Suprapubic skin (tissue), 4 donors: Measurements from ENCODE around the gene TANC1. TPM values are rescaled to one million over a fixed set of nuclear protein-coding genes. Genes with fewer than 3 reads are reported as not detected.
A peak's percentile ranks its signal among the peaks of the same experiment; 100 is the strongest.

Source experiments
- DNase-seq, 2 donors: peaks; one replicate each; pipeline ENCODE4 v3.0.0-alpha.2; 2019; ENCODE audit warnings: low spot score in 2 of 2
- H3K27ac ChIP-seq: fragments of 200-600 bp; sonication (generic); one replicate; pipeline ENCODE4 v1.5.1; 2019
- H3K27me3 ChIP-seq: fragments of 200-600 bp; sonication (generic); one replicate; pipeline ENCODE4 v1.5.1; 2019
- H3K36me3 ChIP-seq: fragments of 200-600 bp; sonication (generic); one replicate; pipeline ENCODE4 v1.5.1; 2019
- H3K4me1 ChIP-seq: fragments of 200-600 bp; sonication (generic); one replicate; pipeline ENCODE4 v1.5.1; 2019
- H3K4me3 ChIP-seq: fragments of 200-600 bp; sonication (generic); one replicate; pipeline ENCODE4 v1.5.1; 2019; ENCODE audit warnings: mild to moderate bottlenecking
- H3K9me3 ChIP-seq: fragments of 200-600 bp; sonication (generic); one replicate; pipeline ENCODE4 v1.5.1; 2019
- EP300 ChIP-seq: sonication (generic); formaldehyde crosslinking; IDR thresholded peaks from one replicate; pipeline ENCODE4 v1.6.1; 2017; ENCODE audit warnings: antibody characterized with exemption
- POLR2A ChIP-seq, 2 donors: fragments of 450-650 bp; IDR thresholded peaks; one replicate each; pipeline ENCODE4 v1.6.1; 2017; ENCODE audit warnings: antibody characterized with exemption in 2 of 2, mild to moderate bottlenecking in 2 of 2, moderate library complexity in 2 of 2
- POLR2AphosphoS5 ChIP-seq, 3 donors: sonication (generic); formaldehyde crosslinking; IDR thresholded peaks; one replicate each; pipeline ENCODE4 v1.6.1; 2017; ENCODE audit warnings: antibody characterized with exemption in 3 of 3
- whole genome bisulfite sequencing: methylation state at CpG from one replicate; pipeline ENCODE4 v1.1.5; 2018; 5-methylcytosine and 5-hydroxymethylcytosine counted together
- total RNA-seq, 4 donors: library from RNA; depleted of rRNA; stranded (reverse); fragments of >200 nt; gene quantifications; one replicate each; pipeline ENCODE4 v1.1.0, GENCODE V29; 2016
- TF ChIP-seq, protein P1 (sequence below), 2 donors: fragments of 200-600 bp in 1 of 2; fragments of 450-650 bp in 1 of 2; sonication (generic) in 1 of 2; IDR thresholded peaks; one replicate each; pipeline ENCODE4 v1.5.1; 2016 to 2019; ENCODE audit warnings: antibody characterized with exemption in 2 of 2, mild to moderate bottlenecking in 1 of 2, moderate library complexity in 1 of 2

The TANC1 gene
- total RNA-seq, 4 donors from 2014 or later = 57.6 to 260 (median 88.3) TPM

- H3K27me3 ChIP-seq = no peaks in the 10 kb centered on the region
- no peaks in the 10 kb centered on the region for H3K9me3 ChIP-seq
- no peak overlapping the region for H3K4me3 ChIP-seq
- TF ChIP-seq, protein P1, sequence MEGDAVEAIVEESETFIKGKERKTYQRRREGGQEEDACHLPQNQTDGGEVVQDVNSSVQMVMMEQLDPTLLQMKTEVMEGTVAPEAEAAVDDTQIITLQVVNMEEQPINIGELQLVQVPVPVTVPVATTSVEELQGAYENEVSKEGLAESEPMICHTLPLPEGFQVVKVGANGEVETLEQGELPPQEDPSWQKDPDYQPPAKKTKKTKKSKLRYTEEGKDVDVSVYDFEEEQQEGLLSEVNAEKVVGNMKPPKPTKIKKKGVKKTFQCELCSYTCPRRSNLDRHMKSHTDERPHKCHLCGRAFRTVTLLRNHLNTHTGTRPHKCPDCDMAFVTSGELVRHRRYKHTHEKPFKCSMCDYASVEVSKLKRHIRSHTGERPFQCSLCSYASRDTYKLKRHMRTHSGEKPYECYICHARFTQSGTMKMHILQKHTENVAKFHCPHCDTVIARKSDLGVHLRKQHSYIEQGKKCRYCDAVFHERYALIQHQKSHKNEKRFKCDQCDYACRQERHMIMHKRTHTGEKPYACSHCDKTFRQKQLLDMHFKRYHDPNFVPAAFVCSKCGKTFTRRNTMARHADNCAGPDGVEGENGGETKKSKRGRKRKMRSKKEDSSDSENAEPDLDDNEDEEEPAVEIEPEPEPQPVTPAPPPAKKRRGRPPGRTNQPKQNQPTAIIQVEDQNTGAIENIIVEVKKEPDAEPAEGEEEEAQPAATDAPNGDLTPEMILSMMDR (IDR thresholded peaks at IDR 0.05) = no peak
- TF ChIP-seq EP300 = no peak
- no peak for TF ChIP-seq POLR2A (IDR thresholded peaks at IDR 0.05)
- TF ChIP-seq POLR2AphosphoS5 (IDR thresholded peaks at IDR 0.05) = no peak
- no peaks in the 10 kb centered on the region for H3K4me1 ChIP-seq
- H3K36me3 ChIP-seq = peaks cover 87% of the 10 kb centered on the region
- no peak for DNase-seq
- no peak overlapping the region for H3K27ac ChIP-seq
- WGBS = 87% methylated on average over 6 of the region's 6 CpGs
Measured at GRCh38 chr2:159234868-159235267, 266.4 kb downstream of the TANC1 start.

GRCh38 chr2:159243529-159243928 is 275.1 kb downstream of the TANC1 start:
- peaks cover 6% of the 10 kb centered on the region for H3K9me3 ChIP-seq
- no peaks in the 10 kb centered on the region for H3K27me3 ChIP-seq
- H3K4me1 ChIP-seq = no peaks in the 10 kb centered on the region
- no peak overlapping the region for H3K4me3 ChIP-seq
- TF ChIP-seq POLR2A (IDR thresholded peaks at IDR 0.05) = no peak
- TF ChIP-seq EP300 = no peak
- TF ChIP-seq POLR2AphosphoS5 (IDR thresholded peaks at IDR 0.05) = no peak
- TF ChIP-seq, protein P1 (IDR thresholded peaks at IDR 0.05) = no peak
- no peak overlapping the region for H3K27ac ChIP-seq
- no peak for DNase-seq
- H3K36me3 ChIP-seq = peaks cover 56% of the 10 kb centered on the region

GRCh38 chr2:159246325-159246988 is 278.0 kb downstream of the TANC1 start:
- peaks cover 30% of the 10 kb centered on the region for H3K36me3 ChIP-seq
- TF ChIP-seq POLR2A (IDR thresholded peaks at IDR 0.05) (no peak), POLR2AphosphoS5 (IDR thresholded peaks at IDR 0.05) (no peak), EP300 (no peak)
- TF ChIP-seq, protein P1 (IDR thresholded peaks at IDR 0.05) = no peak
- WGBS = 97% methylated on average over 7 of the region's 7 CpGs

GRCh38 chr2:159249990-159250715 is 281.7 kb downstream of the TANC1 start:
- TF ChIP-seq, protein P1 (IDR thresholded peaks at IDR 0.05) = no peak
- peak in 1 of 3 donors; percentile 31 for TF ChIP-seq POLR2AphosphoS5 (IDR thresholded peaks at IDR 0.05)
- 38% methylated on average over 7 of the region's 7 CpGs for WGBS
- H3K27me3 ChIP-seq = no peaks in the 10 kb centered on the region
- H3K4me3 ChIP-seq = no peak overlapping the region
- peak in 1 of 2 donors; percentile 86 for DNase-seq
- H3K4me1 ChIP-seq = peaks cover 19% of the 10 kb centered on the region
- peak overlapping the region; percentile 74 for H3K27ac ChIP-seq
- peaks cover 22% of the 10 kb centered on the region for H3K36me3 ChIP-seq
- H3K9me3 ChIP-seq = peaks cover 6% of the 10 kb centered on the region

More at GRCh38 chr2:159246325-159246988, 278.0 kb downstream of the TANC1 start:
- no peaks in the 10 kb centered on the region for H3K27me3 ChIP-seq
- H3K4me3 ChIP-seq = no peak overlapping the region
- peaks cover 6% of the 10 kb centered on the region for H3K9me3 ChIP-seq
- no peak overlapping the region for H3K27ac ChIP-seq
- no peak for DNase-seq
- peaks cover 18% of the 10 kb centered on the region for H3K4me1 ChIP-seq
